HG02840 (cell line): Measurements from ENCODE around the gene C13orf42.
"Not testable (repeated sequence)": the region's sequence is repeated elsewhere in the genome, so short reads cannot be mapped to it uniquely, and the experiment has no call there.

ENCODE experiments used
- ATAC-seq: cut with Tn5 transposase; IDR thresholded peaks from one replicate; pipeline ENCODE4 v1.9.1; 2021; ENCODE audit warnings: mild to moderate bottlenecking, moderate library complexity, moderate number of reproducible peaks; ENCODE audit not compliant: unreplicated experiment, low FRiP score

C13orf42 gene

GRCh38 chr13:51122868-51123566 is 11.9 kb upstream of the C13orf42 start:
- no peak for ATAC-seq

GRCh38 chr13:51120873-51121272 is 9.8 kb upstream of the C13orf42 start:
- ATAC-seq: not testable (repeated sequence)

- no peak for ATAC-seq
Observed at GRCh38 chr13:51118809-51119431, 7.8 kb upstream of the C13orf42 start.

- no peak for ATAC-seq
Observed at GRCh38 chr13:51113969-51114368, 2.9 kb upstream of the C13orf42 start.

- no peak for ATAC-seq
Observed at GRCh38 chr13:51113186-51113881, 2.3 kb upstream of the C13orf42 start.

GRCh38 chr13:51112771-51113170 is 1.7 kb upstream of the C13orf42 start:
- no peak for ATAC-seq

GRCh38 chr13:51111997-51112396 is 923 bp upstream of the C13orf42 start:
- ATAC-seq: no peak

- ATAC-seq: no peak
Observed at GRCh38 chr13:51107996-51108395, 3.1 kb downstream of the C13orf42 start.

GRCh38 chr13:51105046-51105445 is 6.0 kb downstream of the C13orf42 start:
- ATAC-seq: no peak

- no peak for ATAC-seq
Observed at GRCh38 chr13:51101636-51102235, 9.3 kb downstream of the C13orf42 start.

- ATAC-seq: no peak
Observed at GRCh38 chr13:51097353-51098043, 13.6 kb downstream of the C13orf42 start.

GRCh38 chr13:51096131-51096530 is 14.9 kb downstream of the C13orf42 start:
- ATAC-seq: no peak

- ATAC-seq: no peak
Observed at GRCh38 chr13:51093574-51093973, 17.5 kb downstream of the C13orf42 start.

GRCh38 chr13:51091839-51092238 is 19.2 kb downstream of the C13orf42 start:
- ATAC-seq: no peak

- ATAC-seq: no peak
Observed at GRCh38 chr13:51083706-51084105, 27.4 kb downstream of the C13orf42 start.

- ATAC-seq: not testable (repeated sequence)
Observed at GRCh38 chr13:51080478-51081065, 30.5 kb downstream of the C13orf42 start.

GRCh38 chr13:51071493-51071892 is 39.6 kb downstream of the C13orf42 start:
- no peak for ATAC-seq

- no peak for ATAC-seq
Observed at GRCh38 chr13:51070005-51070649, 40.9 kb downstream of the C13orf42 start.

GRCh38 chr13:51068501-51068900 is 42.6 kb downstream of the C13orf42 start:
- ATAC-seq: no peak

- ATAC-seq: no peak
Observed at GRCh38 chr13:51067706-51068105, 43.4 kb downstream of the C13orf42 start.
